Kidney (tissue), 14 donors: Measurements from ENCODE around the gene POLA2. TPM values are rescaled to one million over a fixed set of nuclear protein-coding genes. Genes with fewer than 3 reads are reported as not detected.

Experiments
- DNase-seq, 5 donors: peaks; one replicate each; pipeline ENCODE4 v3.0.0-alpha.2; 2013 to 2020
- FAIRE-seq: peaks from 2 replicates; lab custom pipeline; 2012; peaks lifted over from hg19 to GRCh38; lab: Jason Lieb, UNC
- H3K27ac ChIP-seq, 2 donors: one replicate each; pipeline ENCODE4 v1.7.0; 2013; ENCODE audit warnings: low read depth in 2 of 2, low read length in 2 of 2, inconsistent platforms in 1 of 2
- H3K27me3 ChIP-seq: one replicate; pipeline ENCODE4 v1.7.1; 2013; ENCODE audit warnings: low read length, inconsistent platforms; ENCODE audit not compliant: control insufficient read depth, insufficient read depth
- H3K36me3 ChIP-seq, 3 donors: one replicate each; pipeline versions ENCODE4 v1.7.0 to v1.7.1; 2013; ENCODE audit warnings: low read length in 3 of 3, control low read depth in 1 of 3, inconsistent platforms in 1 of 3; ENCODE audit not compliant: insufficient read depth in 3 of 3, control insufficient read depth in 2 of 3
- H3K4me1 ChIP-seq, 3 donors: one replicate each; pipeline versions ENCODE4 v1.7.0 to v1.7.1; 2013; ENCODE audit warnings: low read length in 3 of 3, inconsistent platforms in 1 of 3, low read depth in 1 of 3; ENCODE audit not compliant: control insufficient read depth in 2 of 3, insufficient read depth in 2 of 3
- H3K4me3 ChIP-seq, 3 donors: one replicate each; pipeline versions ENCODE4 v1.7.0 to v1.8.1; 2013; ENCODE audit warnings: low read length in 3 of 3, control low read depth in 1 of 3, inconsistent platforms in 1 of 3
- H3K9ac ChIP-seq, 3 donors: one replicate each; pipeline versions ENCODE4 v1.7.0 to v1.7.1; 2013; ENCODE audit warnings: low read length in 3 of 3, control low read depth in 1 of 3, inconsistent platforms in 1 of 3
- H3K9me3 ChIP-seq, 3 donors: one replicate each; pipeline versions ENCODE4 v1.7.0 to v1.7.1; 2013; ENCODE audit warnings: low read length in 3 of 3, control low read depth in 1 of 3, inconsistent platforms in 1 of 3; ENCODE audit not compliant: control insufficient read depth in 2 of 3, insufficient read depth in 1 of 3
- CTCF ChIP-seq: IDR thresholded peaks from 3 replicates; pipeline ENCODE4 v1.5.1; 2012; ENCODE audit warnings: mild to moderate bottlenecking, moderate library complexity, borderline replicate concordance; ENCODE audit not compliant: insufficient read depth; ENCODE audit errors: extremely low read depth
- intact Hi-C: fragments of 100-400 bp; cut with DNase I; formaldehyde crosslinking; loops from one replicate; pipeline ENCODE4 v1.11.1; 2022
- polyA plus RNA-seq: library from polyadenylated mRNA; stranded (reverse); fragments of 350-450 nt; fragmentation: Illumina TruSeq; extraction: RNeasy Lipid Tissue Mini Kit (QIAGEN cat#74804); gene quantifications from one replicate; pipeline ENCODE4 v1.2.3, GENCODE V29; 2014; ENCODE audit warnings: low read depth, low replicate concordance; ENCODE audit not compliant: insufficient read depth
- total RNA-seq: library from RNA; stranded (reverse); fragmentation: NEBNext Ultra II Directional; extraction: Animal tissue kit (Norgen Biotek cat#: 25700); gene quantifications from one replicate; pipeline ENCODE4 v1.2.1, GENCODE V29; 2021
- donor health status: control.
- donor health status: control.
- donor health status: control.
- donor health status: control.
- donor health status: control.
- donor health status: DM: yes; HTN: yes; CAD: no.
- donor health status: Normal renal cell carcinoma (clear cell type).

The POLA2 gene
- total and polyA plus RNA-seq, 2 donors from 2014 or later, result 6.5 to 13.6 TPM

GRCh38 chr11:65219930-65220213 lies 41.9 kb upstream of the POLA2 start:
- Histone ChIP-seq H3K27ac (no peak overlapping the region), H3K36me3 (no peaks in the 10 kb centered on the region), H3K27me3 (no peaks in the 10 kb centered on the region), H3K4me1 (no peaks in the 10 kb centered on the region), H3K9ac (no peak overlapping the region), H3K4me3 (no peak overlapping the region), H3K9me3 (no peaks in the 10 kb centered on the region)
- intact Hi-C loops, result no loop called here
- DNase-seq (no peak), FAIRE-seq (no peak)
- no peak for TF ChIP-seq CTCF

- intact Hi-C loops, result no loop called here
- FAIRE-seq (no peak), DNase-seq (no peak)
- H3K4me1 ChIP-seq, result peaks cover 0 to 8% (median 0%) of the 10 kb centered on the region in 3 donors
- H3K27me3 ChIP-seq, result no peaks in the 10 kb centered on the region
- H3K4me3 ChIP-seq, result no peak overlapping the region
- H3K27ac ChIP-seq, result no peak overlapping the region
- H3K36me3 ChIP-seq, result no peaks in the 10 kb centered on the region
- no peak for TF ChIP-seq CTCF
- H3K9me3 ChIP-seq, result no peaks in the 10 kb centered on the region
- no peak overlapping the region for H3K9ac ChIP-seq
Observed at GRCh38 chr11:65221026-65221425, 40.7 kb upstream of the POLA2 start.

- H3K4me1 ChIP-seq, result peaks cover 0 to 8% (median 0%) of the 10 kb centered on the region in 3 donors
- H3K9me3 ChIP-seq, result no peaks in the 10 kb centered on the region
- no peaks in the 10 kb centered on the region for H3K36me3 ChIP-seq
- H3K27me3 ChIP-seq, result peaks cover 2% of the 10 kb centered on the region
- FAIRE-seq (no peak), DNase-seq (no peak)
- no peak overlapping the region for H3K27ac ChIP-seq
- no peak overlapping the region for H3K4me3 ChIP-seq
- H3K9ac ChIP-seq, result no peak overlapping the region
- intact Hi-C loops, result no loop called here
- TF ChIP-seq CTCF, result no peak
Observed at GRCh38 chr11:65223011-65223410, 38.8 kb upstream of the POLA2 start.

- Histone ChIP-seq H3K9me3 (no peaks in the 10 kb centered on the region), H3K27ac (no peak overlapping the region), H3K4me1 (peaks cover 0 to 8% (median 0%) of the 10 kb centered on the region in 3 donors), H3K9ac (no peak overlapping the region), H3K4me3 (no peak overlapping the region), H3K27me3 (peaks cover 2% of the 10 kb centered on the region), H3K36me3 (no peaks in the 10 kb centered on the region)
- TF ChIP-seq CTCF, result no peak
- FAIRE-seq (no peak), DNase-seq (no peak)
- intact Hi-C loops, result no loop called here
Observed at GRCh38 chr11:65224930-65225278, 36.9 kb upstream of the POLA2 start.
